ENCODE results near the gene CCNQ.

CCNQ gene

DNA sequence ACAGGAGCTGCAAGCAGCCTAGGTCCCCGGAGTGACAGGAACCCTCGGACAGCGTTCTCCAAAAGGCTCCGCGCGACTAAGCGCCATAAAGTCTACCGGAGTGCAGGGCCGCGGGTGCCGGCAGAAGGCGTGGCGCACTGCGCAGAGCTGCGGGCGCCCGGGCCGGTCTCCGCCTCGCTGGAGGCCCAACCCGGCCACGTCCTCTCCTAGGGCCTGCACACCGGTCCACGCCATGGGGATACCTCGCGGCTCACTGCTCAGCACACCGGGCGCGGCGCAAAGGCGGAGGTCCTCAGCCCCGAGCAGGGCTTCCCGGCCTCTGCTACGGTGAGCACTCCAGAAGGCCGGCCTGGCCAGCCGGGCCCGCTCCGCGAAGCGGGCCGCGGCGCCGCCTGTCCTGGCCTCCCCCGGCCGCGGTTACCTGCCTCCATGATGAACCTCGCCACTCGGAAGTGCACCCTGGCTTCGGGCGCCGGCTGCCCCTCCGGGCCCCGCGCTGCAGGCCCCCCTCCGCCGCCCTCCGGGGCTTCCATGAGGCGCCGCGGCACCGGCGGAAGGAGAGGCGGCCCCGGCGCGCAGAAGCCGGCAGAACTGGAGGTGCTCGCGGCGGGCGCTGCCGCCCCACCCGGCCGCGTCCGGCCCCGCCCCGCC, at the start of gene CCNQ:
Gene CCNQ (minus strand): TSS at position 599 of the 651 bp plus-strand sequence. CDS start 66 bp downstream, at position 533.
- DNase-seq = no peak

GRCh38 chrX:153647461-153648357, 48.8 kb upstream of the CCNQ start:
- DNase-seq = no peak

GRCh38 chrX:153646620-153647373, 47.9 kb upstream of the CCNQ start, which contains the start of gene DUSP9:
Gene DUSP9, plus strand, starts transcription at chrX:153647203. Its CDS starts 751 bp downstream, at chrX:153647954.
- no peak for DNase-seq

DNA sequence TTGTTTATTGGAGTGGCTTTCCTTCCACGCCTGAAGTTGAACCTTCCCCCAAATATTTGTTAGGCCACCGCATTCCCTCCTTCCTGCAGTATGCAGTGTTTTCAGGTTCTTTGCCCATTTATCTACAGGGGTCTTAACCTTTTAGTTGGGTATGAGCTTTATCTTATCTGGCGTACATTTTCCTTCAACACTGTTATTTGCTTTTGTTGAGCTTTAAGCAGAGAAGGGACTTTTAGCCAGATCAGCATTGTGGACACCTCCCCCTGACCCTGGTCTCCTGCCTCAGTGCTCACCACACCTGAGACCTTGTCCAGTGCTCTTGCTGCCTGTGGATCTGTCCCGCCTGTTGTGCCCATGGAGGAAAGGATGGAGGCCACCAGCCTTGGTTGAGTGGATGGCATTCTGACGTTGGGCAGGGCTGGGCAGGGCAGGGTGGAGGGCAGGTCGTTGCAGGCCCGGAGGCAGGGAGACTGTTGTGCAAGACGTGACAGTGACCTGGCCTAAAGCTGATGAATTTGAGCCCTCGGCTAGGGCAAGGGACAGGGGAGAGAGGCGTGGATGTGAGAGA, 47.1 kb upstream of the CCNQ start:
- DNase-seq = no peak

GRCh38 chrX:153645151-153645550, 46.2 kb upstream of the CCNQ start:
- no peak for DNase-seq

DNA sequence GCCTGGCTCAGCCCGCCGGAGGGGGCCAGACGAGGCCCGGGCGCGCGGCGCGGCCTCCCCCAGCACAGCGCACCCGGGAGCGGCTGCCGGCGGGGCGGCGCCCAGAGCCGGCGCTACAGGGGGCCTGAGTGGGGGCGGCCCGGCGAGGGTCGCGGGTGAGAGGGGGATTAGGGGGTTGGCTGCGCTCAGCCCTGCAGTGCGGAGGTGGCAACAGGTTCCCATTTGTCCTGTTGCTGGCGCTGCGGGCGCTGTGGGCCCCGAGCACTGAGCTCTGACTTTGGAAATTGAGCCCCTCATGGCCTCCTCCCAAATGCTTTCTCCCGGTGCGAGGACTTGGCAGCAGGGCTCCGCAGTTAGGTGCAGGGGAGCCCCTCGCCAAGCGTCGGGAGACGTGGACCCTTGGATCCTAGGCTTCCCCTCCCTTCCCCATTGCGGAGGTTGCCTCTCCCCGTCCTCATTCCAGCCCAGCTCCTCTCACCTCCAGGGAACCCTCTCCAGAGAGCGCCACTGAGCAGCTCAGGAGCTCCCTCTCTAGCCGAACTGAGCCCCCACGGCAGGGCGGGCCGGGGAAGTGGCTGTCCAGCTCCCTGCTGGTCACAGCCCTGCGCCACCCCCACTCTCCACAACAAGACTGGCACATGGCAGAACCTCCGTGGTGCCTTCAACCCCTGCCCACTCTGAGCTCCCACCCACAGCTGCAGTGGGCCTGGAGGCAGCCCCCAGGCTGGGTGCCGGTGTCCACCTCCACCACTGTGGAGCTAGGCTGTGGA, 45.6 kb upstream of the CCNQ start:
- DNase-seq = no peak

- no peak for DNase-seq
Observed at GRCh38 chrX:153643431-153644351, 44.8 kb upstream of the CCNQ start.

DNA sequence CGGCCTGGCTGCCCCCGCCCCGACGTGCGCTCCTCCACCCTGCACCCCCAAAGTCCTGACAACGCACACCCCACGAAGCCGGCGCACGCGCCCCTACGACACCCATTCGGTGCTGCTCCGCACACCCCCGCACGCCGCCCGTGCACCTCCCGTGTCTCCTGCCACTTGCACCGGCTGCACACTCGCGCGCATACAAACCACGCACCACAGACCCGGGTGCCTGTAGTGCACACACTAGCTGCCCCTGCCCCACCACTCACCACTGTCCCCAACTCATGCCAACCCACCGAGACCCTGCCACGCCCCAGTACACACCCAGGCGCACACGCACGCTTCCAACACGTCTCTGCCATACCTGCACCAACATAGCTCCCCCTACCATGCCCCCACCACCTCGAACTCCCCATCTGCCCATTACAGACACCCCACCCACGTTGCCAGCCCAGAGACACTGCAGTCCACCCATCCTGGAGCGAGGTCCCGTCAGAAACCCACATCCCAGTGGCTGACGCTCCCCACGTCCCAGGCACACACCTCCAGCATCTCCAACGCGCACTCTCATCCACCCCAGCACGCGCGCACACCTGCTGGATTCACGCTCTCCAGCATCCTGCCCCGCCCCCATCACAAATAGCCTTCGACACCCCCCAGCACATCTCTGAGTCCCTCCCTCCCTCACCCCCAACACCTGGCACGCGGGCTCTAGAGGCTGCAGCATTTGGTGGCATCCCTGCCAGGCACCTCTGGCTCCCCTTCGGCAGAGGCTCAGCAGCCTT, 43.9 kb upstream of the CCNQ start:
- DNase-seq = no peak

GRCh38 chrX:153642051-153642654, 43.2 kb upstream of the CCNQ start:
- no peak for DNase-seq

- no peak for DNase-seq
Observed at GRCh38 chrX:153641627-153642026, 42.7 kb upstream of the CCNQ start.

GRCh38 chrX:153640736-153641575, 42.0 kb upstream of the CCNQ start:
- no peak for DNase-seq

DNA sequence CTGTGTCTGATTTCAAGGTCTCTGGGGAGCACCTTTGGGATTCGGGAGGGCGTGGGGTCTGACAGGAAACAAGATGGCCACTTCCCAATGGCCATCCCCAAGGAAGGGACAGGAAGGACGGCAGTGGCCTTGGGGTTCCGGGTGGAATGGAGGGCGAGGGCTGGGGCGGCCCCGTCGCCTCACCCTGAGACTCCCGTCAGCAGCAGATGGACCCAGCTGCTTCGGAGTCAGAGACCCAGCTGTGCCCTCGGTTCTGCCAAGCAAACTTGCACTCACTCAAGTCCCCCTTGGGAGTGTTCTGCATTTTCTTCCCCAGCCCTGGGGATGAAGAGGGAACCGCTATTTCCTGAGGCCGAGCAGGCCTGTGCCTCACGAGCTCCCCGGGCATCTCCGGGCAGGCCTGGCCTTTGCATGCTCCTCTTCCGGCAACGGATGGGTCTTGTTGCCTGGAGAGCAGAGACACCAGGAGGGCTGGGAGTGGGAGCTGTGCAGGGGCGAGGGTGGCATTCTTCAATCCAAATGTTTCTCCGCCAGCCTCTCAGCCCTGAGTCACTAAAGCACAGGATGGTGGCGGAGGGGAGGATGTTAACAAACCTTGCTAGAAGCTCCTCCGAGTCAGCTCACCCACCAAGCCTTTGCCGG, 41.2 kb upstream of the CCNQ start:
- DNase-seq = no peak

DNA sequence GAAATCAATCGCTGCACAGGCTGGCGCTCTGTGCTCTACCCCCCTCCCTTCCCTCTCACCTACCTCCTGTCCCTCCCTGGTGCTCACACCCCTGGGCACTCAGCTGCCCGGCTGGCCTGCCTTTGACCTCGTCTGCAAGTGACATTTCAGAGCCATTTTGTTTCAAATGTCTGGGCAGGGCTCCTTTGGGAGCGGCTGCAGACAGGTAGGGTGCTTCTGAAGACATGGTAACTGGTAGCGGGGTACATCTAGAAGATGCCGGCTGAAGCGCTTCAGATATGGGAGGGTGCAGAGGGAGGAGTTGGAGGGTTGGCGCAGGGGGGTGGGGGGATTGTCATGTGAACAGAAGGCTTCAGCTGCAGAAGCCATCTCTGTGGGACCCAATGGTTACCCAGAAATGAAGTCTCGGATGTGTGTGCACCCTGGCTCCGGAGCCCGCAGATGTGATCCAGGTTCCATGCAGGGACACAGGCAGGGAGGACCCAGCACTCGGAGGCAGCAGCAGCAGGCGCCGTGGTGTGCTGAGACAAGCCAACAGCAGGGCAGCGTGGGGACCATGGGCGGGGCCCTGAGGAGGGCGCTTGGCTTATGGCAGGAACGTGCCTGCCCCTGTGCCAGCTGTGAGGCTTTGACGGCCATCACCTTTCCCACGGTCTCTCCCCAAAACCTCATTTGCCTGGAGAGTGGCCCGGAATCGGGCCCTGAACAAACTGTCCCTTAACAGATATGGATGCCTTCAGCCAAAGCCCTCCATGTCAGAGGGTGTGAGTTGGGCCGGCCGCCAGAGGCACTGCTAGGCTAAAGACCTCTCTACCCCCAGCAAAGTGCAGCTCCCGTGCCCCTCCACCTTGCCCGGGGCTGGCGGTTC, 40.5 kb upstream of the CCNQ start:
- no peak for DNase-seq

DNA sequence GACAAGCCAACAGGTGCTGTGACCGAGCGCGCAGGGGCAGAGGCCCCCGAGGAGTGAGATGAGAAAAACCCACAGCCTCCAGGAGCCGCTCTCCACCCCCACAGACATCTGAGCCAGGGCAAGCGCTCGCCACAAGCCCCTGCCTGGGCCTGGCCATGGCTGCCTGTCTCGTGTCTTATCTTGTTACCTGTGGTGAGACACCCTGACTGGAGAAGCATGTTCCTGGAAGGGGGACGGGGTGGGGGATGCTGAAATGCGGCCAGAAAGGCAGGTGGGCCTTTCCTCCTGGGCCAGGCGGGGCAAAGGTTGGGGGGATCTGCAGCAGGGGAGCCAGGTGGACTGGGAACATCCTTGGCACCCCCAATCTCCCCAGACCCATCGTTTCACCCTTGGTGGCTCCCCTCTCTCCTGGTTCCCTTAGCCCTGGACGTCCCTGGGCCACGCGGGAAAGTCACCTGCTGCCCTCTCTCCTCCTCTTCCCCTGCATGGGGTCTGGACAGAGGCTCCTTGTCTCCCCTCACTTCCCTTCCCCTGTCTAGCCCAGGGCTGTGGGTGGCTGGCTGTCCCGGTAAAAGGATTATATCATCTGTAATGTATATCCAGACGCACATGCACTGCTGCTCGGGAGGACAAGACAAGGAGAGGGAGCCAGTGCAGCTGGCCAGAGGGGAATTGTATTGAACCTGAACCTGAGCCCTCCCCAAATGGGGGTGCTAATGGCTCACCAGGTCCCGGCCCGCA, 39.7 kb upstream of the CCNQ start:
- DNase-seq = no peak

DNA sequence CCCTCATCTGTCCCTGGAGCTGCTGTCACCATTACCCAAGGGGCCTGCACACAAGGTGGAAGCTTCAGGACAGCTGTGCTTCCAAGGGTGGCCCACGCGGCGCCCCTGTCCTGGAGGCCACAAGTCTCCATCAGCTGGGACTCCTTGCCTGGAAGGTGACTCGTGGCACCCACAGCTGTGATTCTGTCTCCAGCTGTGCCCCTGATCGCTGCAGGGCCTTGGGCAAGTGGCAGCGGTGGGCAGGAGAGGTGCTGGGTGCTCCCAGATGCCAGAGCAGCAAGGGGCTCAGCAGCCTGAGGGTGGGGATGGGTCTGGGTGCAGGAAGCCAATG, 39.1 kb upstream of the CCNQ start:
- no peak for DNase-seq
